AG08395 (cell line): ENCODE results near the gene CCNI.
"Not testable (repeated sequence)": the region's sequence is repeated elsewhere in the genome, so short reads cannot be mapped to it uniquely, and the experiment has no call there.

Experiments
- DNase-seq: peaks from one replicate; pipeline ENCODE4 v3.0.0; 2012; ENCODE audit warnings: mixed read lengths, low spot score

The CCNI gene

GRCh38 chr4:77082886-77083608 lies 7.3 kb upstream of the CCNI start:
- no peak for DNase-seq

GRCh38 chr4:77080806-77081205 lies 5.0 kb upstream of the CCNI start:
- DNase-seq = not testable (repeated sequence)

DNA sequence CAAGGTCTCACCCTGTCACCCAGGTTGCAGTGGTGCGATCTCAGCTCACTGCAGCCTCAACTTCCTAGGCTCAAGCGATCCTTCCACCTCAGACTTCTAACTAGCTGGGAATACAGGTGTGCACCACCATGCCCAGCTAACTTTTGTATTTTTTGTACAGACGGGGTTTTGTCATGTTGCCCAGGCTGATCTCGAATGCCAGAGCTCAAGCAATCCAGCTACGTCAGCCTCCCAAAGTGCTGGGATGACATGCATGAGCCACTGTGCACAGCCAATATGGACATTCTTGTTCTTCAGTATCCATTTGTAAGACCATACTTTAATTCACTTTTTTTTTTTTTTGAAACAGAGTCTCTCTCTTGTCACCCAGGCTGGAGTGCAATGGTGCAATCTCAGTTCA lies 3.5 kb upstream of the CCNI start:
- no peak for DNase-seq

GRCh38 chr4:77078401-77078800 lies 2.6 kb upstream of the CCNI start:
- no peak for DNase-seq

DNA sequence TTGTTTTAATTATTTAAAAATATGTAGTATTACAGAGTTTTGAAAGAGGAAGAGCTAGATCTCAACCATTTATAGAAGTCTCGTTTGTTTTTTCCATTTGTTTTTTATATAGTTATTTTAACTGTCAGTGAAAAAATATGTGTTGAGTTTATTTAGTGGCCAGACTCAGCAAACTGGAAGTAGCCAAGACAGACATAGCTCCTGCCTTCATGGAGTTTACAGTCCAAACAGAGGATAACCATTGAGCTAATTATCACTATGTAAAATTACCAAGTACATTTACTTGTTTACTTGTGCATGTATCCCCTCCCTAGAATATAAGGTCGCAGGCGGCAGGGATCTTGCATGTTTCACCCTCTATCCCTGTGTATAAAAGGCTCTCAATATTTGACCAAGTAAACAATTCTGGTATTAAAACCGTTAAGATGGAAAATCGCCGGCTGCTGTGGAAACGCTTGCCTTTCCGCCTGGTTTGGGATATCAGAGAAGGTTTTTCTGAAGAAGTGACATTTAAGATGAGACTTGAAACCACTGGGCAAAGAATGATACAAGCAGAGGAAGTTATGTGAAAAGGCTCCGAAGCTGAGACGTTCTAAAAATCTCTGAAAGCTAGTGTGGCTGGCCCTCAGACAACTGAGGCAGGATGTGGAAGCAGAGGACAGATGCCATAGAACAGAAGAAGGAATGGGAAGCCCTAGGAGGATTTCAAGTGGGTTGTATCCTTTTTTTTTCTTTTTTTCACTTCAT lies 1.3 kb upstream of the CCNI start:
- DNase-seq = no peak

DNA sequence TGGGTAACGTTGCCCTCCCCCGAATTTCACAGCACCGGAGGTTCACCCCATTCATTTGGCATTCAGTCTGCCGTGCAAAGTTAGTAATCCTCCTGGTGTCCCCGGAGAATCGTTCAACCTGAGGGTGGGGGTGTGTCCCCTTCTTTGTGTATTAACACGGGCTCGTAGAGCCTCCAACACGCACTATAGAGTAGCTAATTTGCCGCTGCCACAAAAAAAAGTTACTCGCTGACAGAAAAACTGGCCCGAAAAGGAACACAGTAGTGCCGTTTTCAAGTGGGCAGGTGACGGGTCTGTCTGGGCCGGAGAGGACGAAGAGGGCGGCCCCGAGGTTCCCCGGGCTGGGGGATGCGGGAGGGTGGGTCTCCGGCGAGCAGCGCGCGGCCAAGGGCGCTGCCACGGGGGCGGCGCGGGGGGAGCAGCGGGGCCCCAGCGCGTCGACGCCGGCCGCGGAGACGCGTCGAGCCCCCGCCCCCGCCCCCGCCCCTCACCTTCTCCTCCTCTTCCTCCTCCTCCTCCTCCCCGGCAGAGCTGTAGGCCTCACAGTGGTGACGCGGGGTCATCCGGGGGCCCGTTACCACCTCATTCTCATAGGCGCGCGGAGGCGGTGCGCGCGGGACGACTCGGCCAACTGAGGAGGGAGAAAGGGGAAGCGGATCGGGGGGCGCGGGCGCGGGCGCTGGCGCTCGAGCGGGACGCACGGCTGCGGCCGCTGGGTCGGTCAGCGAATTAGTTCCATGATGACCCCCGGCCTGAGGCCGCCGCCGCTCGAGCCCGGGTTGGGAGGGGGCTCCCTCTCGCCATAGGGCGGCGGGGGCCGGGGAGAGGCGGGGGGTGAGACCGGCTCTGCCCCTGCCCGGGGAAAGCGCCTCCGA lies 571 bp downstream of the CCNI start:
- DNase-seq = peak; percentile 46

DNA sequence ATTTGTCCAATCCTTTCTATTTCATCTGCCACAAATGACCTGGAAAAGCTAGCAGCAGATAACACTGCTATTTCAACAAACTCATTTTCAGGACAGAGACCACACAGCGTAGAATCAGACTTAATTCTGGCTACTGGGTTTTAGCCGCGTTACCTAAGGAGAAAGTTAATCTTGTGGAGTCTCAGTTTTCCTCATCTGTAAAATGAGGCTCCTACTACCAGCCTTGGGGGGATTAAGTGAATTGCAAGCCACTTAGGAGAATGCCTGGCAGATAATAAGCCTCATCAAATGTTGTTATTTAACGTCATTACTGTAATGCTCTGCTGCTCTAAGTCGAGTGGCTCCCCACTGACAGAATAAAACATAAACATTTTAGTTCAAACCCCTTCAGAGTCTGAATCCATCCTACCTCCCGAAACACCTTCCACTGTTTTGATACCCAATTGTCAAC lies 1.4 kb downstream of the CCNI start:
- DNase-seq = no peak

- DNase-seq = no peak
Observed at GRCh38 chr4:77073981-77074380, 1.8 kb downstream of the CCNI start.

GRCh38 chr4:77073106-77073809 lies 2.5 kb downstream of the CCNI start:
- peak; percentile 17 for DNase-seq

- DNase-seq = no peak
Observed at GRCh38 chr4:77072195-77072753, 3.5 kb downstream of the CCNI start.

DNA sequence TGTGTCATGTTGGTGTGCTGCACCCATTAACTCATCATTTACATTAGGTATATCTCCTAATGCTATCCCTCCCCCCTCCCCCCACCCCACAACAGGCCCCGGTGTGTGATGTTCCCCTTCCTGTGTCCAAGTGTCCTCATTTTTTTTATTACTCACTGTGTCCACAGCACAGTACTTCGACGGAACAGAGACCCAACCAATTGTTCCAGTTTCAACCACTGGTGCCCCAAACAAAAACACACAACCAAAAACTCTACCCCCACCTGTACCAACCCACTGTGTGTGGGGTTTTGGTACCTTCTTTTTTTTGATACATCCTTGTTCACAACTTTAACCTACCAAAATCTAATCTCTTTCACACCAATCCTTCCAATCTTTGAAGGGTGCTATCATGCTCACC lies 6.3 kb downstream of the CCNI start:
- DNase-seq = not testable (repeated sequence)

DNA sequence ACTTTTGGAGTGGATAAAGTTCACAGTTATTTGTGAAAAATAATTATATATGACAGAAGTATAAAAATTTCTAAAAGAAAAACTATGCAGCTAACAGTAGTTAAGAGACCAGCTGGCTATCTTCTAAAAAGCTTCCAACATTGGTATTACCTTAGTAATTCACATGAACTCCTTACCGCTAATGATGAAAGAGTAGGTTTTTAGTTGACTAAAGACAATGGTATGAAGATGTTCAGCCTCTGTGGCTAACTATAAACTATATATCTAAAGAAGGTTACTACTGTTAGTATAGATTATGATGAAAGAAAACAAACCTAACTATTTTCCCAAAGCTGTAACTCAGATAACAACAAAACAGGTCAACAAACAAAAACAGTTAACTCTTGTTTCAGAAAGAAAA lies 10.4 kb downstream of the CCNI start:
- no peak for DNase-seq

DNA sequence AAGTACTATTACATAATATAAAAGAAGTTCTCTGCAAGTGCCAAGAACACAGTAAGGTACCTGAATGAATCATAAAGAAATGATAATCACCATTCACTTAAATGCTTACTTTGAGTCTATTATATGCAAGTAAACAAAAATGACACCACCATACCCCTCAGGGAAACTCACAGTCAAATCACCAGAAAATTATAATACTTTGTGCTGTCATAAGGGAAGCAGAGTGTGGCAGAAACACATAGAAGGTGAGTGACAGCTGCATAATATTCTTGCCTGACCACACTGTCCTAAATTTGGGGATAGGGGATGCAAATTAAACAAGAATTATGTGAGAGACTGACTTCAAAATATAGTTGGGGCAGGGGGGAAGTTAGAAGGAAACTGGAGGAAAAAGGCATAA lies 12.9 kb downstream of the CCNI start:
- DNase-seq = no peak

DNA sequence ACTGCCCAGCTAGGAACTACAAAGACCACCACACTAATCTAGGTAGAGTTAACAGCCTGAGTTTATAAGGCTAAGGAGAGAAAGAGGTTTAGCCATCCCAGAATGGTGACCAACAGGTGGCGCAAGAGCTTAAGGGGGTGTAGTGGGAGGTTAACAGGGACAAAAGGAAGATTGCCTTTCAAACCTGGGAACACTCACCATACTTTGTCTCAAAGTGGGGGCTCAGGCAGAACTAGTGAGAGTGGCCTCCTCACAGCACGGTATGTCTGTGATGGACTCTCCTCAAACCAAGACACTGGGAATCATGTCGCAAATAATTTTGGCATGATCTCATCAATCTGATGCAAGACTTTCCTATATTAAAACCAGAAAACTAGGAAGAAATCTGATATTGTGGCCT lies 23.4 kb downstream of the CCNI start:
- DNase-seq = peak; percentile 20

DNA sequence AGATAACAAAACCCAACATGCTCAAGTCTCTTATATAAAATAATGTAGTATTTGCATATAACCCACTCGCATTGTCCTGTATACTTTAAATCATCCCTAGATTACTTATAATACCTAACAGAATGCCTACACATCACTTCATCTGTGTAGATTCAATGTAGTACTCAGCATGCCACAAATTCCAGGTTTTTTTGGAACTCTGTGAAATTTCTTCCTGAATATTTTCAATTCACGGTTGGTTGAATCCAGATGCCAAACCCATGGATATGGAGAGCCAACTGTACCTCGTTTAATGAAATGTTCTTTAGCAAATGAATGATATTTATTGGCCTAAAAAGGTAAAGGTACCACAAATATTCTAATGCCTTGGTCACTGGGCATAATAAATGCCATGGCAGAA lies 24.8 kb downstream of the CCNI start:
- no peak for DNase-seq

DNA sequence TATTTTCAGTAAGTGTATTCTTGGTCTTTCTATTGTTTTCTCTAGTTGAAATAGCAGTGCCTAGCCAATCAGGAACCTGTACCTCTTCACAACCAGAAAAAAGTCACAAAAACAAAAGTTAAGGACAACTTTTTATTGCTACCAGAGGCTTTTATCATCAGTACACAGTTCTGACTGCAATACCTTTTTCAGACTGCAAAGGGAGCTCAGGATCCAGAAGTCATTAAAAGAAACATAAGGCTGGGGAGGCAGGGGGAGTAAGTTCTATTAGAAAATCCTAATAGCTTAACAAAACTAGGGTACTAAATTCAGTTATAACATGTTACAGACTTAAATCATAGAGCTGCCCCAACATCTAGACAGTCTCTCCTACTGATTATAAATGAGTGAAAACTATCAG lies 28.8 kb downstream of the CCNI start:
- no peak for DNase-seq

DNA sequence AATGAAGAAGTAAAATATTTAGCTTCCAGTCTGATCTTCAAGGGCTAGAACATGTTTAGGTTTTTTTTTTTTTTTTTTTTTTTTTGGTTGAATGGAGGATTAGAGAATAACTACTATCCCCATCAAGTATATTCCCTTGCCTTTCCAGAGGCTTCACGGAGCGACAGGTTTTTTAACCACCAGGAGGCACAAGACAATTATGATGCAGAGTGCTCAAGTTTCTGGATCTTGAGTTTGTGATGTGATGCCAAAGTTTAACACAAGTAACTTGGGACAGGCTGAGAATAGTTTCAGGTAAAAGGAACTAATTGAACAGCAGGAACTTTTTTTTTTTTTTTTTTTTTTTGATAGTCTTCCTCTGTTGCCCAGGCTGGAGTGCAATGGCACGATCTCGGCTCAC lies 30.3 kb downstream of the CCNI start:
- DNase-seq = no peak

- peak; percentile 20 for DNase-seq
Observed at GRCh38 chr4:77044461-77045150, 31.2 kb downstream of the CCNI start.

DNA sequence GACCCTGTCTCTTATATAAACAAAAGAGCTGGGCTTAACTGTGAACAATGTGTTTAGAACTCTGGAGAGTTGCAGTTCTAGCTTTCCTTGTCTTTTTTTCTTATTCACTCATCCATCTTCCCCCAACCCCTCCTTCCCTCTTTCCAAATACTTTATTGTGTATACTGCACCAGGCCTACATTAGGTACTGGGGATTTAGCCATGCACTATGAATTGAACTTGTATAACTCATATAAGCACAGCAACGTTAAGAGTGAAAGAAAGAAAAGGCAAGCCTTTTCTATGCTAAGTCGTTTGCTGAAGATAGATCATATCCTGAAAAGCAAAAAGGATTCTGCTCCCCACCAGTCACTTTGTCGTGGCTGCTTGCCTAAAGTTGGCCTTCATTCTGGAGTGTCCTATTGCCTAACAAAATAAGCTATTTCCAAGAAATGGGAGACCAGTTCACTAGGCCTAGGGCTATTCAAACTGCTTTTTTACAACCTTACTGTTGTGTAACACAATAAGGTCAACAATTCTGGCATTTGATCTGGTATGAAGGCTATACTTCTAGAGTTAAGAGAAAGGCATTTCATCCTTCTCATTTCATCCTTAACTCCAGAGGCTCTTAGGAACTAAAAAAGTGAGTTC lies 32.2 kb downstream of the CCNI start:
- DNase-seq = peak; percentile 16

DNA sequence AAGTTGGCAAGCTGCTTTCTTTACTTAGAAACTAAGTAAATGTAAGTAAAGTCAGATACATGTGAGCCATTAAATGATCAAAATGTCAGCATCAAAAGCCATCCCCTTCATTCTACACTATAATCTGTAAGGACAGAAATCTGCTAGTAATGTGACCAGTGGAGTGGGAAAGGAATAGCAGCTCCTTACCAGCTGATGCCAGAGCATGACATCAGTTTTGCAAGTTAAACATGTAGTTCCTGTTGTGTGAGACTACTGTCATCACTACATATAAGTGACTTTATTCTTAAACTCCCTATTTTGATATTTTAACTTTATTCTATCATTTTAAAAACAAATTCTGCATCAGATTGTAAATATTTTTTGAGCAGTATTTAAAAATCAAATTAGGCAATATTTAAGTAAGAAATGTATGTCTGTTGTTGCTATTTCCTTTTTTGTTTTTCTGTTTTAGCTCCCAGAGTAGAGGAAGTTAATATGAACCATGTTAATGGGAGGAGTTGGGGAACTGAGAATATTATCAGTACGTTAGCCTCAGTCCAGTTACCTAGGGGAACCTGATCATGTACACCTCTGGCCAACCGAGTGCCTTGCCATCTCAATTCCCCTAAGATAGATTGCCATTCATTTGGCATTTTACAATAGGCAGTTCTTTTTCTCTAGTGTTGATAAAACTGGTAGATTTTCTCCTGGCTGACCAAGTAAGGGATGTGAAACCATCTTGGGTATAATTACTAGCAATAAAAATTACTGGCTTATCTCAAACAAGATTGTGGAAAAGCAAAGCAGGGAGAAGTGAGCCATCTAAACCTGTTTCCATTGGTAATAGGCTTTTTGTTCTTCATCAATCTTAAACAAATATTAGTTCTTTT lies 34.7 kb downstream of the CCNI start:
- DNase-seq = no peak
